HL-60 (cell line): ENCODE measurements around the gene PRRG1.

Source experiments
- DNase-seq, 2 experiments: peaks; one replicate each; pipeline ENCODE4 v3.0.0-alpha.2; 2010 to 2020; ENCODE audit warnings: low read depth in 1 of 2, low spot score in 1 of 2
- H3K27ac ChIP-seq: fragments of 250-450 bp; sonication (Bioruptor Pico); replicated peaks from 2 replicates; pipeline ENCODE4 v1.5.1; 2020; ENCODE audit warnings: mild to moderate bottlenecking, moderate library complexity
- H3K27me3 ChIP-seq: fragments of 250-450 bp; sonication (Bioruptor Pico); 2 replicates; pipeline ENCODE4 v1.5.1; 2021; ENCODE audit warnings: mild to moderate bottlenecking, moderate library complexity; ENCODE audit not compliant: insufficient read depth, poor library complexity, severe bottlenecking
- H3K4me3 ChIP-seq: replicated peaks from 2 replicates; pipeline ENCODE4 v1.5.1; 2011; ENCODE audit warnings: mild to moderate bottlenecking, control low read depth, low read length; ENCODE audit not compliant: insufficient read depth
- CTCF ChIP-seq: IDR thresholded peaks from one replicate; pipeline ENCODE4 v1.5.1; 2011; ENCODE audit warnings: low read length, control low read depth, inconsistent platforms; ENCODE audit not compliant: insufficient read depth
- GABPA ChIP-seq: IDR thresholded peaks from 2 replicates; pipeline ENCODE4 v1.6.1; 2012; ENCODE audit warnings: low read depth
- POLR2AphosphoS5 ChIP-seq: IDR thresholded peaks from 2 replicates; pipeline ENCODE4 v1.6.1; 2012; ENCODE audit warnings: low read depth
- REST ChIP-seq: IDR thresholded peaks from 2 replicates; pipeline ENCODE4 v1.6.1; 2012; ENCODE audit warnings: low read depth; ENCODE audit not compliant: insufficient replicate concordance
- SPI1 ChIP-seq: IDR thresholded peaks from 2 replicates; pipeline ENCODE4 v1.6.1; 2012; ENCODE audit warnings: low read depth, mild to moderate bottlenecking, borderline replicate concordance

Gene PRRG1

GRCh38 chrX:37462346-37462745 is 113.2 kb downstream of the PRRG1 start:
- no peak for DNase-seq
- TF ChIP-seq CTCF (no peak), GABPA (no peak), REST (no peak), SPI1 (no peak), POLR2AphosphoS5 (no peak)
- Histone ChIP-seq H3K27me3 (no peaks in the 10 kb centered on the region), H3K27ac (no peak overlapping the region), H3K4me3 (no peak overlapping the region)

GRCh38 chrX:37468124-37468739 is 119.1 kb downstream of the PRRG1 start:
- DNase-seq, result no peak
- TF ChIP-seq CTCF, result no peak
- TF ChIP-seq SPI1, result no peak
- TF ChIP-seq GABPA, result no peak
- TF ChIP-seq REST, result no peak
- TF ChIP-seq POLR2AphosphoS5, result no peak
- Histone ChIP-seq H3K27me3 (peaks cover 7% of the 10 kb centered on the region), H3K27ac (no peak overlapping the region), H3K4me3 (no peak overlapping the region)

- Histone ChIP-seq H3K27me3 (peaks cover 7% of the 10 kb centered on the region), H3K4me3 (no peak overlapping the region), H3K27ac (no peak overlapping the region)
- DNase-seq, result no peak
- TF ChIP-seq POLR2AphosphoS5, result no peak
- TF ChIP-seq REST, result no peak
- TF ChIP-seq SPI1, result no peak
- no peak for TF ChIP-seq CTCF
- no peak for TF ChIP-seq GABPA
Observed at GRCh38 chrX:37470711-37471110, 121.5 kb downstream of the PRRG1 start.
